Mucosa of stomach (tissue), 1 donor: Measurements from ENCODE around the gene ZDHHC19.
"Not testable (repeated sequence)": the region's sequence is repeated elsewhere in the genome, so short reads cannot be mapped to it uniquely, and the experiment has no call there.

Source experiments
- H3K27me3 ChIP-seq: one replicate; pipeline ENCODE4 v1.7.0; 2013; ENCODE audit warnings: mild to moderate bottlenecking, low read length; ENCODE audit not compliant: control insufficient read depth, insufficient read depth
- H3K36me3 ChIP-seq: one replicate; pipeline ENCODE4 v1.7.0; 2013; ENCODE audit warnings: low read length; ENCODE audit not compliant: control insufficient read depth, insufficient read depth
- H3K4me1 ChIP-seq: one replicate; pipeline ENCODE4 v1.7.0; 2013; ENCODE audit warnings: mild to moderate bottlenecking, low read length; ENCODE audit not compliant: control insufficient read depth, insufficient read depth
- H3K4me3 ChIP-seq: one replicate; pipeline ENCODE4 v1.7.0; 2013; ENCODE audit warnings: low read length
- H3K9ac ChIP-seq: one replicate; pipeline ENCODE4 v1.7.0; 2013; ENCODE audit warnings: mild to moderate bottlenecking, low read length, moderate library complexity
- H3K9me3 ChIP-seq: one replicate; pipeline ENCODE4 v1.7.0; 2013; ENCODE audit warnings: mild to moderate bottlenecking, low read length, moderate library complexity; ENCODE audit not compliant: control insufficient read depth
- donor health status: Pancreatic carcinoma.

ZDHHC19 gene

GRCh38 chr3:196208942-196209695, 2.1 kb downstream of the ZDHHC19 start:
- Histone ChIP-seq H3K4me1 (peaks cover 4% of the 10 kb centered on the region), H3K4me3 (no peak overlapping the region), H3K27me3 (peaks cover 4% of the 10 kb centered on the region), H3K36me3 (no peaks in the 10 kb centered on the region), H3K9me3 (no peaks in the 10 kb centered on the region), H3K9ac (no peak overlapping the region)

- no peaks in the 10 kb centered on the region for H3K36me3 ChIP-seq
Observed at GRCh38 chr3:196207833-196208607, 3.2 kb downstream of the ZDHHC19 start.

DNA sequence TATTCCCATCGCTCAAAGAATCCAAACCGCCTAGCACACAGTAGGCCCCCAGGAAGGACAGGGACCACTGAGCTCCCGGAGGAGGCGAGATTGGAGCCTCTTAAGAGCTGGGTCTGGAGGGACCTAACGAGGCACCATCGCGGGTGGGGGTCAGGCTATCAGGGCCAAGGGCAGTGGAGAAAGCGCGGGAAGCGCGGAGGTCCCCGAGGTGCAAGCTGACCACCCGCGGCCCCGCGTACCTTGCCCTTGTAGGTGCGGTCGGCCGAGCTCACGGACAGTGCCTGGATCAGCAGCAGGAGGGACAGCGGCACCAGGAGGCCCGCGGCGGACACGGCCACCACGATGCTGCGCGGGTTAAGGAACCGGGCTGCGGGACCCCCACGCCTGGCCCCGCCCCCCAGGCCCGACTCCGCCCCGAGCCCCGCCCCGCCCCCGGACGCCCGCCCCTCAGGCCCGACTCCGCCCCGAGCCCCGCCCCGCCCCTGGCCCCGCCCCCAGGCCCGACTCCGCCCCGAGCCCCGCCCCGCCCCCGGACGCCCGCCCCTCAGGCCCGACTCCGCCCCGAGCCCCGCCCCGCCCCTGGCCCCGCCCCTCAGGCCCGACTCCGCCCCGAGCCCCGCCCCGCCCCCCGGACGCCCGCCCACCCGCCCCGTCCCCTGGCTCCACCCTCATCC, 3.9 kb downstream of the ZDHHC19 start:
- Histone ChIP-seq H3K27me3 (peaks cover 7% of the 10 kb centered on the region), H3K4me3 (no peak overlapping the region), H3K36me3 (no peaks in the 10 kb centered on the region), H3K9ac (no peak overlapping the region), H3K4me1 (peaks cover 4% of the 10 kb centered on the region), H3K9me3 (no peaks in the 10 kb centered on the region)

More at GRCh38 chr3:196207833-196208607, 3.2 kb downstream of the ZDHHC19 start:
- no peak overlapping the region for H3K9ac ChIP-seq
- peaks cover 4% of the 10 kb centered on the region for H3K27me3 ChIP-seq
- no peaks in the 10 kb centered on the region for H3K9me3 ChIP-seq
- peaks cover 4% of the 10 kb centered on the region for H3K4me1 ChIP-seq
- no peak overlapping the region for H3K4me3 ChIP-seq

- H3K4me3 ChIP-seq, H3K4me1 ChIP-seq, H3K27me3 ChIP-seq, H3K9ac ChIP-seq, H3K9me3 ChIP-seq, H3K36me3 ChIP-seq: not testable (repeated sequence)
Observed at GRCh38 chr3:196205442-196206205, 5.6 kb downstream of the ZDHHC19 start.

DNA sequence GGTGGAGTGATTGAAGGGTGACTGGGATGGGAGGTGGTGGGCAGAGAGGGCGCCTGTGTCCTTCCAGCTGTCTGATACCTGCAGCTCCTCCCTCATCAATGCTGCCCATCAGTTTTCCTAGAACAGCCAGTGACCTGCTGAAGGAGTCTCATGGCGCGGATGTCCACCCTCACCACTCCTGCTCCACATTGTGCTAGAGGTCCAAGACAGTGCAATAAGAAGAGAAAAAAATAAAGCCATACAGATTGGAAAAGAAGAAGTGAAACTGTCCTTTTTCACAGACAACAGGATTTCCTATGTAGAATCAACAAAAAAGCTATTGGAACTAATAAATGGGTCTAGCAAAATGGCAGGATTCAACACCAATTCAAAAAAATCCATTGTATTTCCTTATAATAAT, 7.4 kb downstream of the ZDHHC19 start:
- H3K36me3 ChIP-seq, result no peaks in the 10 kb centered on the region
- peaks cover 4% of the 10 kb centered on the region for H3K4me1 ChIP-seq
- peaks cover 7% of the 10 kb centered on the region for H3K27me3 ChIP-seq
- H3K9me3 ChIP-seq, result no peaks in the 10 kb centered on the region
- no peak overlapping the region for H3K9ac ChIP-seq
- H3K4me3 ChIP-seq, result no peak overlapping the region

- Histone ChIP-seq H3K9me3 (no peaks in the 10 kb centered on the region), H3K36me3 (no peaks in the 10 kb centered on the region), H3K9ac (no peak overlapping the region), H3K4me3 (no peak overlapping the region), H3K4me1 (peaks cover 4% of the 10 kb centered on the region), H3K27me3 (peaks cover 7% of the 10 kb centered on the region)
Observed at GRCh38 chr3:196202516-196202970, 8.7 kb downstream of the ZDHHC19 start.

DNA sequence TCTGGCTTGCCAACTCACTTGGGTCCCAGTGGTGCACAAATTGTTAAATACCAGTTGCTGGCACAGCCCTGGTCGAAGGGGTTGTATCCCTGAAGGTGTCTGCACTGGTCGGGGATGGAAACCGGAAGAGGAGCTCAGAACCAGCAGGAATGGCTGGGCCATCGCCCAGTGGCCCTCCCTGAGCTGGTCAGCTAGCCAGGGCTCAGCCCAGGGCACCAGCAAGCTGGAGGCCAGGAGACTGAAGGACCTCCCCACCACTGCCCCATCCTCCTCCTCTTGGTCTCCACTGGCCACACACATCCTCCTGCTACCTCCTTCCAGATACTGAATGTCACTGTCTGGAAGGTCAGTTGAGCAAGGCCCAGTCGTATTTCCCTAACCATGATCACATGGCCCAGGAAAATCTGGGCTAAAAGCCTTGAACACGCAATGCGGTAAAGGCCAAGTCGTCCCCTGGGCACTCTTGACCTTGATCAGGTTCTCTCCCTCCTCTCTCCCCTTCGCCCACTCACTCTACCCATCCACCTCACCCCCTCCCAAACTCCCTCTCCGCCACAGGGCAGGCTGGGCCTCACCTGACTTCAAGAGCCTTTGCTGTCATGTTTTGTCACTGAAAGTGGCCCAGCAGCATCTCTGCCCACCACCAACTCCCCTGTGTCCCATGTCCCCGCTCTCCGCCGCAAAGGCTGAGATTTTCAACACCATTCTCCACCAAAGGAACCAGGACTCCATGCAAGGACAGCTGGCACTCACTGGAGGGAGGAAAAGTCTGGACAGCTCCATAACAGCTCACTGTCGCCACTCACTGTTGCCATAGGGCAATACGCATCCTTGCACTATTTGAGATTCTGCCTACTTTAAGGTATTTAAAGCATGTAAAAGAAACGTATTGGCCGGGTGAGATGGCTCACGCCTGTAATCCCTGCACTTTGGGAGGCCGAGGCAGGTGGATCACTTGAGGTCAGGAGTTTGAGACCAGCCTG, 12.1 kb downstream of the ZDHHC19 start:
- Histone ChIP-seq H3K4me3 (no peak overlapping the region), H3K9me3 (no peaks in the 10 kb centered on the region), H3K9ac (no peak overlapping the region), H3K4me1 (peaks cover 25% of the 10 kb centered on the region), H3K36me3 (no peaks in the 10 kb centered on the region), H3K27me3 (peaks cover 3% of the 10 kb centered on the region)

GRCh38 chr3:196198081-196198675, 13.0 kb downstream of the ZDHHC19 start:
- no peaks in the 10 kb centered on the region for H3K9me3 ChIP-seq
- H3K9ac ChIP-seq, result no peak overlapping the region
- H3K4me1 ChIP-seq, result peaks cover 34% of the 10 kb centered on the region
- peaks cover 3% of the 10 kb centered on the region for H3K27me3 ChIP-seq
- no peak overlapping the region for H3K4me3 ChIP-seq
- H3K36me3 ChIP-seq, result no peaks in the 10 kb centered on the region

DNA sequence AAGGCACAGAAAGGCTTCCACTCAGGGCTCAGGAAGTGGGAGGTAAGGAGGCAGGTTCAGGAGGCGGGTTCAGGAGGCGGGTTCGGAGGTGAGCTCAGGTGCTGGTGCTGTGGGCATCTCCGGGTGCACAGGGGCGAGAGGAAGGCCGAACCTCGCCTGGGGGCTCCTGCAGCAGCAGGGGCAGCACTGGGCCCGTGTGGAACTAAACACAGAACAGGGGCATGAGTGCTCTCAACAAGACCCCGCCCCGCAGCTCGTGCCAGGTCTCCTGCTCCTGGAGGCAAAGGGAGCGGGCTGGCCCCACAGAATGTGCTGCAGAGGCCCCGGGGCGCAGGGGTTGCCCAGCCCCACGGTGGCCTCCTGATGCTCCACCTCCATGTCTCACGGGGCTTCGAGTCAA, 13.7 kb downstream of the ZDHHC19 start:
- Histone ChIP-seq H3K4me3 (no peak overlapping the region), H3K36me3 (no peaks in the 10 kb centered on the region), H3K27me3 (peaks cover under 1% of the 10 kb centered on the region), H3K4me1 (peaks cover 41% of the 10 kb centered on the region), H3K9ac (no peak overlapping the region), H3K9me3 (no peaks in the 10 kb centered on the region)

DNA sequence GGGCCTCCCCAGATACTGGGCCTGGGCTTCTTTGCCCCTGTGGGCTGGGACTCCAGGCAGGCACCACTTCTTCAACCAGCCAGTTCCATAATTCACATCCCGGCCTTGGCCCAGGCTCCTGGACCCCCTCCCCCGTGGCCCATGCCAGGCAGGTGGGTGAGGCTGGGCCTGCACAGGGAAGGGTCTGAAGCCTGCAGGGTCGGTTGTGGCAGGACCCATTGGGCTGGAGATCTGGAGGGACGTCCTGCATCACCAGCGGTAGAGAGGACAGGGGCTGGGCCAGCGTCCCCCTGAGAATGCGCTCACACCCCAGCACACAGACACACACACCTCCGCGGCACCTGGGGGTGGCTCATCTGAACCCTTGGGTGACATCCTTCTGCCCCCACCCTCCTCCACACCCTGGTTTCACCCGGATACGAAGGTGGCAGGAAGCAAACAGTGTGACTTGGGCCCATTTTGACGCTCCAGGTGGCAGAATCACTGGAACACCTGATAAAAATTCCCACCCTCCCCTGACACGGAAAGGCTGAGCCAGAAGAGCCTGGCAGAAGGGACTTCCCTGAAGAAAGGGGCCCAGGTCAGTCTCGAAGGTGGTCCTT, 15.4 kb downstream of the ZDHHC19 start:
- Histone ChIP-seq H3K9me3 (no peaks in the 10 kb centered on the region), H3K36me3 (no peaks in the 10 kb centered on the region), H3K4me3 (no peak overlapping the region), H3K4me1 (peaks cover 48% of the 10 kb centered on the region), H3K9ac (no peak overlapping the region), H3K27me3 (no peaks in the 10 kb centered on the region)
